Mesothelial cell of epicardium (in vitro differentiated cells): ENCODE data around the gene LPIN3. TPM values are rescaled to one million over a fixed set of nuclear protein-coding genes. Genes with fewer than 3 reads are reported as not detected.
A peak's percentile ranks its signal among the peaks of the same experiment; 100 is the strongest.

Experiments
- DNase-seq, 2 experiments: peaks; one replicate each; pipeline ENCODE4 v3.0.0; 2021; ENCODE audit warnings: low spot score in 2 of 2; ENCODE audit not compliant: unreplicated experiment in 2 of 2
- H3K27ac Mint-ChIP-seq: 2 replicates; pipeline ENCODE4 v1.8.0; 2021; ENCODE audit warnings: mixed read lengths
- H3K27me3 Mint-ChIP-seq: 2 replicates; pipeline ENCODE4 v1.8.0; 2021; ENCODE audit warnings: low read depth, mixed read lengths
- H3K36me3 Mint-ChIP-seq: 2 replicates; pipeline ENCODE4 v1.8.0; 2021; ENCODE audit warnings: mixed read lengths
- H3K4me1 Mint-ChIP-seq: 2 replicates; pipeline ENCODE4 v1.8.0; 2021; ENCODE audit warnings: mixed read lengths
- H3K4me3 Mint-ChIP-seq: 2 replicates; pipeline ENCODE4 v1.8.0; 2021; ENCODE audit warnings: mild to moderate bottlenecking, moderate library complexity, mixed read lengths
- H3K9me3 Mint-ChIP-seq: 2 replicates; pipeline ENCODE4 v1.8.0; 2021; ENCODE audit warnings: mixed read lengths
- total RNA-seq: library from RNA; stranded (reverse); gene quantifications from 3 replicates; pipeline ENCODE4 v1.2.1, GENCODE V29; 2021
- TF ChIP-seq, protein P1 (sequence below): fragments of 200-600 bp; sonication (generic); IDR thresholded peaks from one replicate; pipeline ENCODE4 v1.5.0; 2021; ENCODE audit warnings: antibody characterized with exemption; ENCODE audit not compliant: unreplicated experiment

LPIN3 gene
- total RNA-seq, 1 donor from 2014 or later, result 21.3 TPM

DNA sequence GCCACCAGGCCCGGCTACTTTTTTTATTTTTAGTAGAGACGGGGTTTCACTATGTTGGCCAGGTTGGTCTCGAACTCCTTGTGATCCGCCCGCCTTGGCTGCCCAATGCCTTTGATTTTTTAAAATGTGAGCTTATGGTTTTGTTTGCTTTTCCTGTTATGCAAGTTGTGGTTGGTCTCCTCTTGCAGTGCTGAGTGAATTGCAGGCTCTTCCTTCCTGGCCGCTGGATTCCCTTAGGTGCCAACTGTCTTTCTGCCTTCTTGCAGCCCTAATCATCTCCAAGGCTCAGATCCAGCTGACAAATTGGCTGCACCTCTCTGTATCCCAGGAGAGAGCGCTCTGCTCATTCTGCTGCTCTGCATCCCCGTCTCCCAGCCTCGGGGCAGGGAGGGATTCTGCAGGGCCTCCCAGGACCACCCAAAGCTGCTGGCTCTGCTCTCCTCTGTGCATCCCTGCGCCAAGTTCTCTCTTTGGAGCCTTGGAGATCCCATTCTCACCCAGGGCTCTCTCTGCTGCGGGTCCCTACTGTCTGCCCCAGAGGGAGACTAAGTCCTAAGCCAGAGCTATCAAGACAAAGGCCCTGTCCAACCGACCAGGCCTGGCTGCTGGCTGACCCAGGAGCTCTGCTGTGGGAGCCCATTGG lies 40.1 kb downstream of the LPIN3 start:
- H3K27me3 Mint-ChIP-seq, result peaks cover 19% of the 10 kb centered on the region
- no peak for DNase-seq
- H3K9me3 Mint-ChIP-seq, result no peaks in the 10 kb centered on the region
- no peaks in the 10 kb centered on the region for H3K36me3 Mint-ChIP-seq
- TF ChIP-seq, protein P1, sequence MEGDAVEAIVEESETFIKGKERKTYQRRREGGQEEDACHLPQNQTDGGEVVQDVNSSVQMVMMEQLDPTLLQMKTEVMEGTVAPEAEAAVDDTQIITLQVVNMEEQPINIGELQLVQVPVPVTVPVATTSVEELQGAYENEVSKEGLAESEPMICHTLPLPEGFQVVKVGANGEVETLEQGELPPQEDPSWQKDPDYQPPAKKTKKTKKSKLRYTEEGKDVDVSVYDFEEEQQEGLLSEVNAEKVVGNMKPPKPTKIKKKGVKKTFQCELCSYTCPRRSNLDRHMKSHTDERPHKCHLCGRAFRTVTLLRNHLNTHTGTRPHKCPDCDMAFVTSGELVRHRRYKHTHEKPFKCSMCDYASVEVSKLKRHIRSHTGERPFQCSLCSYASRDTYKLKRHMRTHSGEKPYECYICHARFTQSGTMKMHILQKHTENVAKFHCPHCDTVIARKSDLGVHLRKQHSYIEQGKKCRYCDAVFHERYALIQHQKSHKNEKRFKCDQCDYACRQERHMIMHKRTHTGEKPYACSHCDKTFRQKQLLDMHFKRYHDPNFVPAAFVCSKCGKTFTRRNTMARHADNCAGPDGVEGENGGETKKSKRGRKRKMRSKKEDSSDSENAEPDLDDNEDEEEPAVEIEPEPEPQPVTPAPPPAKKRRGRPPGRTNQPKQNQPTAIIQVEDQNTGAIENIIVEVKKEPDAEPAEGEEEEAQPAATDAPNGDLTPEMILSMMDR, result no peak
- H3K4me1 Mint-ChIP-seq, result peaks cover 13% of the 10 kb centered on the region
- no peak overlapping the region for H3K4me3 Mint-ChIP-seq
- H3K27ac Mint-ChIP-seq, result no peak overlapping the region

DNA sequence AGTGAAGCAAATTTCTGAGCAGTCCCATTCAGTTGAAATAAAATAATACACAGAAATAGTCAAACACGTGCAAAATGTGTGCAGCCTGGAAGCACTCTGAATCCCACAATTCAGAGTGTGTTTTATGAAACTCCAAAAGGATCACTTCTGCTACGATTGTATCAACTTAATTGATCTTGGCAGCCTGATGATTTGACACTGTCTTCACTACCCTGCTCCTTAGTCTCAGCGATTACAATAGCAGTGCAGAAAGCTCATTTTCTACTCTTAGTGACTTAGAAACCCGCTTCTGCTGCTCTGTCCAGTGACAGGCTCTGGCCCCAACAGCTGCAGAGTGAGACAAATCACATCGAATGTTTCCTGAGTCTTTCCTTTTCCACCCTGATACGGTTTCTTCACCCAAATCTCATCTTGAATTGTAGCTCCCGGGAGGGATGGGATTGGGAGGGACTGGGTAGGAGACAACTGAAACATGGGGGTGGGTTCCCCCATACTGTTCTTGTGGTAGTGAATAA lies 42.2 kb downstream of the LPIN3 start:
- DNase-seq, result no peak

DNA sequence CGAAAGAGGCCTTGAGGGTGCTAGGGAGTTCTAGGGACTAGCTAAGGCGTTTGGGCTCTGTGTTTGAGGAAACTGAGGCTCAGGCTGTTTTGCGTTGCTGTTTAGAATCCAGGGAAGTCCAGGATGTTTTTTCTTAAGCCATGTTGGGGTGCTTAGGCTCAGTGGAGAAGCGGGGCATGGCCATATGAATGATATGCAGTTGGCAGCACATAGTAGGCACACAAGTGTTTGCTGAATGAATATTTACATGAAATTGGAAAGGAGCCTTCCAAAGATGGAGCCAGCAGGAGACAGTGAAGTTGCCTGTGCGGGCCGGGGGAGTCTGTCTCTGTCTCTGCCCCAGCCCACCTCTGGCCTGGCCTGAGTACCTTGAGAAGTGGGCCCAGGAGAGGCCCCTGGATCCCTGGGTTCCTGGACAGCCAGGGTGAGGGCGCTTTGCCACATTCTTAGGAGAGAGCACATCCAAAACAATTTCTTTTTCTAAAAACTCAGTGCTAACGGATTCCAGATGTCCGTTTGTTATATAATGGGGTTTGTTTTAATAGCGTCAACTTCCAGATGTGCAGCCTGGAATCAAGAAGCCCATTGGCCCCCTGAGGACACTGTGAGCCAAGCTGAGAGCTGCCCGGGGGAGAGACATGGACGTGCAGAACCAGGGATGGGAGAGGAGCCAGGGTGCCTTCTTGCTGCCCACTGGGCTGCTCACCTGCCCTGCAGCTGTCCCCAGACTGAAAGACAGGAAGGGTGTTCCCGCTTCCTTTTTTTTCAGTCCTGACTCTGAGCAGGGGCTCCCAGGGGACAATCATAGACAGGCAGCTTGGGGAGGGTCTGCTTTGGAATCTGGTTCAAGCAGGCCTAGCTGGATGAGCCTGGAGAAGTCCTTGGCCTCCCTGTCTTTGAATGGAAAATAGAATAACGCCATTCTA lies 46.1 kb downstream of the LPIN3 start:
- no peak for DNase-seq
- Mint-ChIP-seq H3K27ac (peak overlapping the region; percentile 59), H3K9me3 (no peaks in the 10 kb centered on the region), H3K36me3 (no peaks in the 10 kb centered on the region), H3K27me3 (no peaks in the 10 kb centered on the region), H3K4me3 (no peak overlapping the region), H3K4me1 (peaks cover 34% of the 10 kb centered on the region)
- TF ChIP-seq, protein P1, result no peak

More for the DNA sequence above, 42.2 kb downstream of the LPIN3 start:
- Mint-ChIP-seq H3K4me3 (no peak overlapping the region), H3K27ac (peak overlapping the region; percentile 26), H3K27me3 (peaks cover 6% of the 10 kb centered on the region), H3K9me3 (no peaks in the 10 kb centered on the region), H3K4me1 (peaks cover 30% of the 10 kb centered on the region), H3K36me3 (no peaks in the 10 kb centered on the region)
- TF ChIP-seq, protein P1, result no peak

DNA sequence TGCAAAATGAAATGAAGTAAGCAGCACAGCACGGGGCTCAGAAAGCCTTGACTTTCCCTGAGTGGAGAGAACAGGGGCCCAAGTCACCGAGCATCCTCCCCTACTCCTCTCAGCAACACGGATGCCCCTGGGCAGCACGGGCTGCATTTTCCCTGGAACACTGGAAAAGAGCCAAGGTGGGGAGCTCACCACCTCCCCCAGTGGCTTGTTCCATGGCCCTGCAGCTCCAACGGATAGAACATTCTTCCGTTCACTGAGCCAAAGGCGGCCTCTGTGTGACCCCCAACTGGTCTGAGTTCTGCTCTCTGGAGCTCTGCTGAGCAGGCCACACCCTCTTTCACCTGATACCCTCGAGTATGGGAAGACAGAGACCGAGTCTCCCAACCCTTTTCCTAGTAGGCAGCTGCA lies 46.8 kb downstream of the LPIN3 start:
- H3K27ac Mint-ChIP-seq, result peak overlapping the region; percentile 91
- no peak for DNase-seq

DNA sequence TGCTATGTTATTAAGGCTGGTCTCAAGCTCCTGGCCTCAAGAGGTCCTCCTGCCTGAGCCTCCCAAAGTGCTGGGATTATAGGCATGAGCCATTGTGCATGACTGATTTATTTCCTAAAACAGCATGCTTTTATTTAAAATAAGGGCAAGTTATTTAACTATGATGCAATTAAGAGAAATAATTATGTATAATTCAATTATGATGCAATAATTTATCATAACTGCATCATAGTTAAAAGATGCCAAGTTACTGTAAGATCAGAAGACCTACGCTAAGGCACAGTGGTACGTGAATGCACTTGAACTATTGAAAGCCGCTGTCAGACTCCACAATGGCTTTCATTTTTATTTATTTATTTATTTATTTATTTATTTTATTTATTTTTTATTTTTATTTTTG lies 50.3 kb downstream of the LPIN3 start:
- Mint-ChIP-seq H3K27ac (no peak overlapping the region), H3K27me3 (no peaks in the 10 kb centered on the region), H3K9me3 (no peaks in the 10 kb centered on the region), H3K4me1 (peaks cover 36% of the 10 kb centered on the region), H3K36me3 (no peaks in the 10 kb centered on the region), H3K4me3 (no peak overlapping the region)
- TF ChIP-seq, protein P1, result no peak
- no peak for DNase-seq

More for the DNA sequence above, 46.8 kb downstream of the LPIN3 start:
- peaks cover 34% of the 10 kb centered on the region for H3K4me1 Mint-ChIP-seq
- no peaks in the 10 kb centered on the region for H3K36me3 Mint-ChIP-seq
- no peak overlapping the region for H3K4me3 Mint-ChIP-seq
- no peaks in the 10 kb centered on the region for H3K27me3 Mint-ChIP-seq
- no peaks in the 10 kb centered on the region for H3K9me3 Mint-ChIP-seq
- TF ChIP-seq, protein P1, result no peak
